Small intestine (tissue), 7 donors: ENCODE results near the gene WDSUB1. TPM values are rescaled to one million over a fixed set of nuclear protein-coding genes. Genes with fewer than 3 reads are reported as not detected.

Source experiments
- DNase-seq, 2 donors: peaks; one replicate each; pipeline versions ENCODE4 v3.0.0 to v3.0.0-alpha.2; 2013
- FAIRE-seq: peaks from 2 replicates; lab custom pipeline; 2012; peaks lifted over from hg19 to GRCh38; lab: Jason Lieb, UNC
- H3K27ac ChIP-seq, 3 donors: one replicate each; pipeline ENCODE4 v1.5.1; 2013; ENCODE audit warnings: low read length in 2 of 3, mild to moderate bottlenecking in 2 of 3, control low read depth in 1 of 3, inconsistent platforms in 1 of 3, low read depth in 1 of 3, moderate library complexity in 1 of 3
- H3K27me3 ChIP-seq, 3 donors: one replicate each; pipeline ENCODE4 v1.6.1; 2013; ENCODE audit warnings: low read length in 3 of 3, inconsistent platforms in 1 of 3; ENCODE audit not compliant: control insufficient read depth in 3 of 3, insufficient read depth in 3 of 3
- H3K36me3 ChIP-seq, 3 donors: one replicate each; pipeline ENCODE4 v1.6.1; 2013; ENCODE audit warnings: low read length in 3 of 3, inconsistent platforms in 1 of 3, low read depth in 1 of 3, mild to moderate bottlenecking in 1 of 3, moderate library complexity in 1 of 3; ENCODE audit not compliant: control insufficient read depth in 3 of 3, insufficient read depth in 2 of 3
- H3K4me1 ChIP-seq, 3 donors: one replicate each; pipeline ENCODE4 v1.6.1; 2013; ENCODE audit warnings: low read length in 2 of 3, inconsistent platforms in 1 of 3, low read depth in 1 of 3, mild to moderate bottlenecking in 1 of 3, moderate library complexity in 1 of 3; ENCODE audit not compliant: control insufficient read depth in 3 of 3, insufficient read depth in 2 of 3
- H3K4me3 ChIP-seq, 3 donors: one replicate each; pipeline ENCODE4 v1.5.1; 2013; ENCODE audit warnings: low read length in 3 of 3, control low read depth in 1 of 3, inconsistent platforms in 1 of 3, low read depth in 1 of 3, mild to moderate bottlenecking in 1 of 3, moderate library complexity in 1 of 3
- H3K9me3 ChIP-seq, 2 donors: one replicate each; pipeline ENCODE4 v1.6.1; 2013; ENCODE audit warnings: low read depth in 1 of 2, low read length in 1 of 2; ENCODE audit not compliant: control insufficient read depth in 2 of 2, insufficient read depth in 1 of 2
- WGBS, 3 donors: extraction: QIAGEN DNeasy Blood & Tissue Kit; methylation state at CpG; one replicate each; pipeline ENCODE4 v1.1.7; 2013; 5-methylcytosine and 5-hydroxymethylcytosine counted together
- polyA plus RNA-seq, 4 donors: library from polyadenylated mRNA; stranded (reverse) in 3 of 4; unstranded in 1 of 4; fragments of 200-250 nt in 3 of 4; fragments of 120-200 nt in 1 of 4; gene quantifications; one replicate each; pipeline versions ENCODE4 v1.2.1 to v1.2.3, GENCODE V29; 2013
- donor health status: healthy with polysubstance abuse.
- donor health status: control.
- donor health status: control.
- donor health status: Bipolar disorder and iron deficiency.
- donor health status: healthy.

WDSUB1 gene
- polyA plus RNA-seq, 4 donors = 7.0 to 14.6 (median 8.5) TPM

- H3K4me1 ChIP-seq = peaks cover 0 to 1% (median 0%) of the 10 kb centered on the region in 3 donors
- no peak overlapping the region for H3K27ac ChIP-seq
- H3K4me3 ChIP-seq = no peak overlapping the region
- H3K9me3 ChIP-seq = no peaks in the 10 kb centered on the region
- peaks cover 0 to 5% (median 0%) of the 10 kb centered on the region in 3 donors for H3K36me3 ChIP-seq
- DNase-seq (no peak), FAIRE-seq (no peak)
- 97 to 100% (median 100%) methylated on average over 2 of the region's 2 CpGs for WGBS, 3 donors
- no peaks in the 10 kb centered on the region for H3K27me3 ChIP-seq
Observed at GRCh38 chr2:159279700-159280099, 6.8 kb downstream of the WDSUB1 start.

GRCh38 chr2:159275111-159275510, 11.4 kb downstream of the WDSUB1 start:
- FAIRE-seq = no peak
- H3K9me3 ChIP-seq = no peaks in the 10 kb centered on the region
- 90 to 98% (median 96%) methylated on average over 1 of the region's 1 CpG for WGBS, 3 donors

GRCh38 chr2:159272156-159272555, 14.3 kb downstream of the WDSUB1 start:
- no peak for FAIRE-seq
- Histone ChIP-seq H3K4me1 (no peaks in the 10 kb centered on the region), H3K27ac (peak overlapping the region in 1 of 3 donors; percentile 6)

More at GRCh38 chr2:159275111-159275510, 11.4 kb downstream of the WDSUB1 start:
- DNase-seq = no peak
- Histone ChIP-seq H3K27me3 (no peaks in the 10 kb centered on the region), H3K27ac (no peak overlapping the region), H3K36me3 (peaks cover 0 to 4% (median 2%) of the 10 kb centered on the region in 3 donors), H3K4me1 (no peaks in the 10 kb centered on the region), H3K4me3 (no peak overlapping the region)

GRCh38 chr2:159270744-159271379, 15.6 kb downstream of the WDSUB1 start:
- 96 to 97% (median 96%) methylated on average over 4 of the region's 4 CpGs for WGBS, 3 donors
- DNase-seq (no peak), FAIRE-seq (no peak)
- Histone ChIP-seq H3K4me1 (no peaks in the 10 kb centered on the region), H3K4me3 (no peak overlapping the region), H3K27me3 (no peaks in the 10 kb centered on the region), H3K27ac (no peak overlapping the region), H3K36me3 (peaks cover 0 to 7% (median 2%) of the 10 kb centered on the region in 3 donors), H3K9me3 (no peaks in the 10 kb centered on the region)

More at GRCh38 chr2:159272156-159272555, 14.3 kb downstream of the WDSUB1 start:
- H3K27me3 ChIP-seq = no peaks in the 10 kb centered on the region
- no peak overlapping the region for H3K4me3 ChIP-seq
- WGBS, 3 donors = 85 to 89% (median 86%) methylated on average over 5 of the region's 5 CpGs
- peak in 1 of 2 donors; percentile 15 for DNase-seq
- no peaks in the 10 kb centered on the region for H3K9me3 ChIP-seq
- H3K36me3 ChIP-seq = peaks cover 0 to 4% (median 2%) of the 10 kb centered on the region in 3 donors

GRCh38 chr2:159267921-159268320, 18.6 kb downstream of the WDSUB1 start:
- Histone ChIP-seq H3K9me3 (no peaks in the 10 kb centered on the region), H3K4me1 (no peaks in the 10 kb centered on the region), H3K36me3 (peaks cover 2 to 9% (median 6%) of the 10 kb centered on the region in 3 donors), H3K27ac (no peak overlapping the region), H3K4me3 (no peak overlapping the region), H3K27me3 (no peaks in the 10 kb centered on the region)
- FAIRE-seq (no peak), DNase-seq (no peak)
- WGBS, 3 donors = 77 to 89% (median 89%) methylated on average over 1 of the region's 1 CpG

- H3K9me3 ChIP-seq = no peaks in the 10 kb centered on the region
- no peak overlapping the region for H3K4me3 ChIP-seq
Observed at GRCh38 chr2:159266554-159266953, 19.9 kb downstream of the WDSUB1 start.

GRCh38 chr2:159265171-159265576, 21.3 kb downstream of the WDSUB1 start:
- Histone ChIP-seq H3K4me3 (no peak overlapping the region), H3K27me3 (no peaks in the 10 kb centered on the region), H3K4me1 (no peaks in the 10 kb centered on the region), H3K27ac (no peak overlapping the region), H3K9me3 (no peaks in the 10 kb centered on the region), H3K36me3 (peaks cover 4 to 9% (median 6%) of the 10 kb centered on the region in 3 donors)
- no peak for FAIRE-seq
- WGBS, 3 donors = 82 to 93% (median 86%) methylated on average over 1 of the region's 1 CpG
- no peak for DNase-seq

More at GRCh38 chr2:159266554-159266953, 19.9 kb downstream of the WDSUB1 start:
- Histone ChIP-seq H3K27me3 (no peaks in the 10 kb centered on the region), H3K27ac (no peak overlapping the region), H3K36me3 (peaks cover 6 to 11% (median 6%) of the 10 kb centered on the region in 3 donors), H3K4me1 (no peaks in the 10 kb centered on the region)
- no peak for FAIRE-seq
- no peak for DNase-seq
- WGBS, 3 donors = 84 to 92% (median 87%) methylated on average over 3 of the region's 3 CpGs

- 85 to 94% (median 93%) methylated on average over 5 of the region's 5 CpGs for WGBS, 3 donors
- Histone ChIP-seq H3K27me3 (no peaks in the 10 kb centered on the region), H3K4me1 (no peaks in the 10 kb centered on the region), H3K27ac (no peak overlapping the region), H3K9me3 (no peaks in the 10 kb centered on the region), H3K36me3 (peaks cover 6 to 15% (median 6%) of the 10 kb centered on the region in 3 donors), H3K4me3 (no peak overlapping the region)
- DNase-seq (no peak), FAIRE-seq (no peak)
Observed at GRCh38 chr2:159262904-159263303, 23.6 kb downstream of the WDSUB1 start.
